SH-SY5Y (cell line): ENCODE data around the gene SPAG9.

ENCODE experiments used
- GATA2 ChIP-seq: IDR thresholded peaks from 2 replicates; pipeline ENCODE4 v1.6.1; 2011; ENCODE audit warnings: mild to moderate bottlenecking, low read depth, low read length
- GATA3 ChIP-seq: IDR thresholded peaks from 2 replicates; pipeline ENCODE4 v1.6.1; 2011; ENCODE audit warnings: low read depth, mild to moderate bottlenecking, low read length, moderate library complexity

GRCh38 chr17:50955667-50956120 lies 165.0 kb downstream of the SPAG9 start:
- TF ChIP-seq GATA3 (no peak), GATA2 (no peak)
